Adrenal gland (tissue), 5 donors: ENCODE data around the gene CFAP251.

Source experiments
- POLR2A ChIP-seq, 2 donors: fragments of 450-650 bp; IDR thresholded peaks; one replicate each; pipeline ENCODE4 v1.6.1; 2017; ENCODE audit warnings: antibody characterized with exemption in 2 of 2, mild to moderate bottlenecking in 2 of 2, moderate library complexity in 1 of 2
- TF ChIP-seq, protein P1 (sequence below), 6 experiments: fragments of 450-650 bp in 4 of 6; fragments of 200-600 bp in 2 of 6; sonication (generic) in 1 of 6; IDR thresholded peaks; 1 replicate in 5 of 6; 2 replicates in 1 of 6; pipeline versions ENCODE4 v1.5.1 to v1.8.0; 2016 to 2021; ENCODE audit warnings: antibody characterized with exemption in 6 of 6, mild to moderate bottlenecking in 2 of 6, moderate library complexity in 1 of 6
- donor health status: DM: no; HTN: no; CAD: no.

DNA sequence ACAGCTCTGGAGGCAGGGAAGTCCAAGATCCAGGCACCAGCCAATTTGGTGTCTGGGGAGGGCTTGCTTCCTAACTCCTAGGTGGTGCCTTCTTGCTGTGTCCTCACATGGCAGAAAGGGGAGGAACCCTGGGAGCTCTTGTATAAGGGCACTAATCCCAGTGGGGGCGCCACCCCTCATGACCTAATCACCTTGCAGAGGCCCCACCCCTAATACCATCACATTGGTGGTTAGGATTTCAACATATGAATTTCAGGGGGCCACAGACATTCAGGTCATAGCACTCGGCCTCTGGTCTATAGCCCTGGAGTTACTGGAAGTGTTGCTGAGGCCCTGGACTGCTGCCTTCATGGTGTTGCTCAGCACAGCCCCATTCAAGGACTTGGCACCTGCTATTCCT is 15.2 kb upstream of the CFAP251 start:
- TF ChIP-seq, protein P1, sequence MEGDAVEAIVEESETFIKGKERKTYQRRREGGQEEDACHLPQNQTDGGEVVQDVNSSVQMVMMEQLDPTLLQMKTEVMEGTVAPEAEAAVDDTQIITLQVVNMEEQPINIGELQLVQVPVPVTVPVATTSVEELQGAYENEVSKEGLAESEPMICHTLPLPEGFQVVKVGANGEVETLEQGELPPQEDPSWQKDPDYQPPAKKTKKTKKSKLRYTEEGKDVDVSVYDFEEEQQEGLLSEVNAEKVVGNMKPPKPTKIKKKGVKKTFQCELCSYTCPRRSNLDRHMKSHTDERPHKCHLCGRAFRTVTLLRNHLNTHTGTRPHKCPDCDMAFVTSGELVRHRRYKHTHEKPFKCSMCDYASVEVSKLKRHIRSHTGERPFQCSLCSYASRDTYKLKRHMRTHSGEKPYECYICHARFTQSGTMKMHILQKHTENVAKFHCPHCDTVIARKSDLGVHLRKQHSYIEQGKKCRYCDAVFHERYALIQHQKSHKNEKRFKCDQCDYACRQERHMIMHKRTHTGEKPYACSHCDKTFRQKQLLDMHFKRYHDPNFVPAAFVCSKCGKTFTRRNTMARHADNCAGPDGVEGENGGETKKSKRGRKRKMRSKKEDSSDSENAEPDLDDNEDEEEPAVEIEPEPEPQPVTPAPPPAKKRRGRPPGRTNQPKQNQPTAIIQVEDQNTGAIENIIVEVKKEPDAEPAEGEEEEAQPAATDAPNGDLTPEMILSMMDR (IDR thresholded peaks at IDR 0.05): no peak
- TF ChIP-seq POLR2A (IDR thresholded peaks at IDR 0.05): no peak
